Cardiac fibroblast (primary cell): Measurements from ENCODE around the gene OSCP1.

Experiments used
- DNase-seq, 2 donors: peaks; one replicate each; pipeline versions ENCODE4 v3.0.0 to v3.0.0-alpha.2; 2010; ENCODE audit warnings: low read depth in 2 of 2
- H3K4me3 ChIP-seq, 2 donors: replicated peaks in 1 of 2; 1 replicate in 1 of 2; 2 replicates in 1 of 2; pipeline ENCODE4 v1.5.1; 2011; ENCODE audit warnings: low read depth in 2 of 2, low read length in 2 of 2, mild to moderate bottlenecking in 2 of 2, moderate library complexity in 1 of 2
- TF ChIP-seq, protein P1 (sequence below): IDR thresholded peaks from one replicate; pipeline ENCODE4 v1.5.1; 2011; ENCODE audit warnings: low read depth, mild to moderate bottlenecking, low read length, inconsistent platforms

OSCP1 gene

GRCh38 chr1:36408479-36408878, 41.8 kb downstream of the OSCP1 start:
- no peak overlapping the region for H3K4me3 ChIP-seq
- TF ChIP-seq, protein P1, sequence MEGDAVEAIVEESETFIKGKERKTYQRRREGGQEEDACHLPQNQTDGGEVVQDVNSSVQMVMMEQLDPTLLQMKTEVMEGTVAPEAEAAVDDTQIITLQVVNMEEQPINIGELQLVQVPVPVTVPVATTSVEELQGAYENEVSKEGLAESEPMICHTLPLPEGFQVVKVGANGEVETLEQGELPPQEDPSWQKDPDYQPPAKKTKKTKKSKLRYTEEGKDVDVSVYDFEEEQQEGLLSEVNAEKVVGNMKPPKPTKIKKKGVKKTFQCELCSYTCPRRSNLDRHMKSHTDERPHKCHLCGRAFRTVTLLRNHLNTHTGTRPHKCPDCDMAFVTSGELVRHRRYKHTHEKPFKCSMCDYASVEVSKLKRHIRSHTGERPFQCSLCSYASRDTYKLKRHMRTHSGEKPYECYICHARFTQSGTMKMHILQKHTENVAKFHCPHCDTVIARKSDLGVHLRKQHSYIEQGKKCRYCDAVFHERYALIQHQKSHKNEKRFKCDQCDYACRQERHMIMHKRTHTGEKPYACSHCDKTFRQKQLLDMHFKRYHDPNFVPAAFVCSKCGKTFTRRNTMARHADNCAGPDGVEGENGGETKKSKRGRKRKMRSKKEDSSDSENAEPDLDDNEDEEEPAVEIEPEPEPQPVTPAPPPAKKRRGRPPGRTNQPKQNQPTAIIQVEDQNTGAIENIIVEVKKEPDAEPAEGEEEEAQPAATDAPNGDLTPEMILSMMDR = no peak
- DNase-seq = peak in 1 of 2 donors; percentile 52

DNA sequence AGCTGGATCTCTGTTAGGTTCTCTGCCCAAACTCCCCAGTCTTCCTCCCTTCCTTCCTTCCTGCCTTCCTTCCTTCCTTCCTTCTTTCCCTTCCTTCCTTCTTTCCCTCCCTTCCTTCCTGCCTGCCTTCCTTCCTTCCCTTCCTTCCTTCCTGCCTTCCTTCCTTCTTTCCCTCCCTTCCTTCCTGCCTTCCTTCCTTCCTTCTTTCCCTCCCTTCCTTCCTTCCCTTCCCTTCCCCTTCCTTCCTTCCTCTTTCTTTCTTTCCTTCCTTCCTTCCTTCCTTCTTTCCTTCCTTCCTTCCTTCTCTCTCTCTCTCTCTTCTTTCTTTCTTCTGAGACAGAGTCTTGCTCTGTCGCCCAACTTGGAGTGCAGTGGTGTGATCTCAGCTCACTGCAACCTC, 43.8 kb downstream of the OSCP1 start:
- TF ChIP-seq, protein P1 = no peak
- no peak for DNase-seq
- H3K4me3 ChIP-seq = no peak overlapping the region

- H3K4me3 ChIP-seq = no peak overlapping the region
- TF ChIP-seq, protein P1 = no peak
- DNase-seq = no peak
These were observed 47.8 kb downstream of the OSCP1 start for GRCh38 chr1:36402504-36402890.

GRCh38 chr1:36401602-36402503, 48.4 kb downstream of the OSCP1 start:
- DNase-seq = no peak
- peak overlapping the region in 1 of 2 donors; percentile 27 for H3K4me3 ChIP-seq
- TF ChIP-seq, protein P1 = no peak

DNA sequence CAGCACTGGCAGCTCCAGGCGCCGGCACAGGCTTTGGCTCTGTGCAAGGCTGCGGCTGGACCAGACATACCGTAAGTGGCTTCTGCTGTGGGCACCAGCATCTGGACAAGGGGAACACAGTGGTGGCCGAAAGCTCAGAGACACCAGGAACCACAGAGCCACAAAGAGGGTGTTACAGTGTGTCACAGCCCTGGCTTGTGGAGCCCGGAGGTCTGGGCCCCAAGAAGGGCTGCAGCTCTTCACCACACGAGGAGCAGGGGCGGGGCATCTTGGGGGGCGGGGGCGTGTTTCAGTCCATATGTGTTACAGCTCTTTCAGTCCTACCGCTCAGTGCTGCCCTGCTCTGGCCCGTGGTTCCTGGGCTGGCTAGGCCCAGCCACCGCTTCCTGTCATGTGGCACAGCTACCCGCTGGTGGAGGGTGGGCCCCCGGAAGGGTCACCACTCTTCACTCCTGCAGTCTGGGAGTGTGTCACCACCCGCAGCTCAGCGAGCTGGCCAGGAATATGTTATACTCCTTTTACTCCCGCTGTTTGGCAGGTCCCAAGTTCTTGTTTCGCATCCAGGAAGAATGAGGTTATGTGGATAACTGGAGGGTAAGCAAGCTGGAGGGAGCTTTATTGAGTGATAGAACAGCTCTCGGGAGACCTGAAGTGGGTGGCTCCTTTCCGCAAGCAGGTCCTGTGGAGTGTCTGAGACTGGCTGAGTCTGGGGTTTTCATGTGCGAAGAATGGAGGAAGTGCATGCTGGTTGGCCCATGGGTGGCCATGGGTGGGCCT, 49.2 kb downstream of the OSCP1 start:
- peak overlapping the region in 1 of 2 donors; percentile 27 for H3K4me3 ChIP-seq
- TF ChIP-seq, protein P1 = no peak
- DNase-seq = peak; percentile 41 to 66

- no peak overlapping the region for H3K4me3 ChIP-seq
- TF ChIP-seq, protein P1 = no peak
- DNase-seq = no peak
These were observed 49.8 kb downstream of the OSCP1 start for GRCh38 chr1:36400514-36400824.
